Mesendoderm (in vitro differentiated cells): ENCODE measurements around the gene VSIR.

ENCODE experiments used
- DNase-seq: peaks from one replicate; pipeline ENCODE4 v3.0.0; 2013
- H2AK5ac ChIP-seq: 2 replicates; pipeline ENCODE4 v1.6.1; 2013; ENCODE audit warnings: low read length, inconsistent platforms
- H2BK120ac ChIP-seq: 2 replicates; pipeline ENCODE4 v1.6.1; 2013; ENCODE audit warnings: low read depth, mild to moderate bottlenecking, low read length, moderate library complexity, mixed read lengths
- H2BK15ac ChIP-seq: replicated peaks from 2 replicates; pipeline ENCODE4 v1.6.1; 2013; ENCODE audit warnings: low read depth, mild to moderate bottlenecking, moderate library complexity
- H2BK5ac ChIP-seq: 2 replicates; pipeline ENCODE4 v1.6.1; 2013; ENCODE audit warnings: low read length, inconsistent platforms
- H3K18ac ChIP-seq: 2 replicates; pipeline ENCODE4 v1.6.1; 2013; ENCODE audit warnings: mild to moderate bottlenecking, low read length, mixed read lengths
- H3K23ac ChIP-seq: one replicate; pipeline ENCODE4 v1.6.1; 2013; ENCODE audit warnings: low read length
- H3K27ac ChIP-seq: 2 replicates; pipeline ENCODE4 v1.5.1; 2013; ENCODE audit warnings: low read depth, mild to moderate bottlenecking, inconsistent platforms, low read length, moderate library complexity
- H3K27me3 ChIP-seq: 2 replicates; pipeline ENCODE4 v1.6.1; 2013; ENCODE audit warnings: low read length, control low read depth, mild to moderate bottlenecking, inconsistent platforms; ENCODE audit not compliant: insufficient read depth, poor library complexity
- H3K36me3 ChIP-seq: 2 replicates; pipeline ENCODE4 v1.6.1; 2013; ENCODE audit warnings: low read length, inconsistent platforms; ENCODE audit not compliant: control insufficient read depth, insufficient read depth
- H3K4ac ChIP-seq: one replicate; pipeline ENCODE4 v1.6.1; 2013; ENCODE audit warnings: low read depth, mild to moderate bottlenecking, low read length, moderate library complexity
- H3K4me1 ChIP-seq: 2 replicates; pipeline ENCODE4 v1.6.1; 2013; ENCODE audit warnings: low read depth, low read length, inconsistent platforms; ENCODE audit not compliant: control insufficient read depth
- H3K4me2 ChIP-seq: 2 replicates; pipeline ENCODE4 v1.6.1; 2013; ENCODE audit warnings: low read length
- H3K4me3 ChIP-seq: 2 replicates; pipeline ENCODE4 v1.5.1; 2013; ENCODE audit warnings: mild to moderate bottlenecking, low read length
- H3K56ac ChIP-seq: one replicate; pipeline ENCODE4 v1.6.1; 2013; ENCODE audit warnings: low read length
- H3K79me1 ChIP-seq: 2 replicates; pipeline ENCODE4 v1.6.1; 2013; ENCODE audit warnings: low read length, inconsistent platforms
- H3K79me2 ChIP-seq: 2 replicates; pipeline ENCODE4 v1.6.1; 2013; ENCODE audit warnings: mild to moderate bottlenecking, low read length; ENCODE audit not compliant: control insufficient read depth, insufficient read depth
- H3K9ac ChIP-seq: 2 replicates; pipeline ENCODE4 v1.6.1; 2013; ENCODE audit warnings: low read length, inconsistent platforms
- H4K5ac ChIP-seq: one replicate; pipeline ENCODE4 v1.6.1; 2013; ENCODE audit warnings: low read length
- H4K8ac ChIP-seq: one replicate; pipeline ENCODE4 v1.6.1; 2013; ENCODE audit warnings: low read depth, mild to moderate bottlenecking, control low read depth, low read length, moderate library complexity
- WGBS: extraction: QIAGEN DNeasy Blood & Tissue Kit; methylation state at CpG from one replicate; pipeline ENCODE4 v1.1.7; 2013; ENCODE audit warnings: low lambda C conversion rate, missing lambda C conversion rate; ENCODE audit not compliant: insufficient coverage; ENCODE audit errors: extremely low coverage; 5-methylcytosine and 5-hydroxymethylcytosine counted together

Gene VSIR

GRCh38 chr10:71789871-71790270 lies 16.6 kb upstream of the VSIR start:
- H2BK120ac ChIP-seq, result no peak overlapping the region
- H3K79me1 ChIP-seq, result no peaks in the 10 kb centered on the region
- no CpG with 5 or more reads among the region's 10 CpGs for WGBS
- H3K27me3 ChIP-seq, result no peaks in the 10 kb centered on the region
- no peaks in the 10 kb centered on the region for H3K4me1 ChIP-seq
- H3K18ac ChIP-seq, result no peak overlapping the region
- no peak overlapping the region for H3K9ac ChIP-seq
- H3K79me2 ChIP-seq, result no peaks in the 10 kb centered on the region
- no peak overlapping the region for H3K4ac ChIP-seq
- H3K4me2 ChIP-seq, result no peak overlapping the region
- H4K5ac ChIP-seq, result no peak overlapping the region
- no peak overlapping the region for H3K4me3 ChIP-seq
- no peak overlapping the region for H4K8ac ChIP-seq
- no peaks in the 10 kb centered on the region for H3K36me3 ChIP-seq
- DNase-seq, result no peak
- no peak overlapping the region for H2BK5ac ChIP-seq
- no peak overlapping the region for H3K56ac ChIP-seq
- no peak overlapping the region for H3K27ac ChIP-seq
- H3K23ac ChIP-seq, result no peak overlapping the region
- no peak overlapping the region for H2AK5ac ChIP-seq
- no peak overlapping the region for H2BK15ac ChIP-seq

GRCh38 chr10:71788954-71789353 lies 15.6 kb upstream of the VSIR start:
- no peak overlapping the region for H4K8ac ChIP-seq
- H3K9ac ChIP-seq, result no peak overlapping the region
- H3K4ac ChIP-seq, result no peak overlapping the region
- no peaks in the 10 kb centered on the region for H3K79me2 ChIP-seq
- H3K27ac ChIP-seq, result no peak overlapping the region
- H3K4me3 ChIP-seq, result no peak overlapping the region
- no peak overlapping the region for H3K18ac ChIP-seq
- no peak overlapping the region for H2BK15ac ChIP-seq
- H3K23ac ChIP-seq, result no peak overlapping the region
- no CpG with 5 or more reads among the region's 8 CpGs for WGBS
- H4K5ac ChIP-seq, result no peak overlapping the region
- H3K4me2 ChIP-seq, result no peak overlapping the region
- H3K4me1 ChIP-seq, result no peaks in the 10 kb centered on the region
- H3K27me3 ChIP-seq, result no peaks in the 10 kb centered on the region
- no peaks in the 10 kb centered on the region for H3K36me3 ChIP-seq
- H2BK120ac ChIP-seq, result no peak overlapping the region
- no peak for DNase-seq
- no peaks in the 10 kb centered on the region for H3K79me1 ChIP-seq
- H2BK5ac ChIP-seq, result no peak overlapping the region
- H2AK5ac ChIP-seq, result no peak overlapping the region
- H3K56ac ChIP-seq, result no peak overlapping the region

- H2BK120ac ChIP-seq, result no peak overlapping the region
- H3K79me1 ChIP-seq, result no peaks in the 10 kb centered on the region
- no peak overlapping the region for H4K8ac ChIP-seq
- no peak overlapping the region for H3K18ac ChIP-seq
- WGBS, result no CpG with 5 or more reads among the region's 18 CpGs
- H3K27ac ChIP-seq, result no peak overlapping the region
- no peak overlapping the region for H2BK15ac ChIP-seq
- H3K4ac ChIP-seq, result no peak overlapping the region
- no peak overlapping the region for H4K5ac ChIP-seq
- H3K4me1 ChIP-seq, result no peaks in the 10 kb centered on the region
- DNase-seq, result no peak
- H3K36me3 ChIP-seq, result no peaks in the 10 kb centered on the region
- H2BK5ac ChIP-seq, result no peak overlapping the region
- no peaks in the 10 kb centered on the region for H3K79me2 ChIP-seq
- H2AK5ac ChIP-seq, result no peak overlapping the region
- H3K4me3 ChIP-seq, result no peak overlapping the region
- H3K9ac ChIP-seq, result no peak overlapping the region
- no peak overlapping the region for H3K23ac ChIP-seq
- H3K56ac ChIP-seq, result no peak overlapping the region
- H3K4me2 ChIP-seq, result no peak overlapping the region
- H3K27me3 ChIP-seq, result no peaks in the 10 kb centered on the region
Measured at GRCh38 chr10:71784679-71785272, 11.5 kb upstream of the VSIR start.

- Histone ChIP-seq H3K4me3 (no peak overlapping the region), H3K4ac (no peak overlapping the region), H3K36me3 (no peaks in the 10 kb centered on the region), H3K9ac (no peak overlapping the region), H3K18ac (no peak overlapping the region), H2BK5ac (no peak overlapping the region), H3K4me1 (no peaks in the 10 kb centered on the region), H4K8ac (no peak overlapping the region), H3K56ac (no peak overlapping the region), H3K27me3 (no peaks in the 10 kb centered on the region), H2BK15ac (no peak overlapping the region), H3K23ac (no peak overlapping the region), H2AK5ac (no peak overlapping the region), H3K27ac (no peak overlapping the region), H4K5ac (no peak overlapping the region), H2BK120ac (no peak overlapping the region), H3K79me1 (no peaks in the 10 kb centered on the region), H3K79me2 (no peaks in the 10 kb centered on the region), H3K4me2 (no peak overlapping the region)
- WGBS, result no CpG with 5 or more reads among the region's 17 CpGs
- DNase-seq, result no peak
Measured at GRCh38 chr10:71783917-71784678, 10.8 kb upstream of the VSIR start.

- H2BK5ac ChIP-seq, result no peak overlapping the region
- no peak overlapping the region for H3K27ac ChIP-seq
- H3K79me1 ChIP-seq, result no peaks in the 10 kb centered on the region
- no peaks in the 10 kb centered on the region for H3K79me2 ChIP-seq
- no peak overlapping the region for H2BK120ac ChIP-seq
- H3K9ac ChIP-seq, result no peak overlapping the region
- H3K4ac ChIP-seq, result no peak overlapping the region
- no peak overlapping the region for H2BK15ac ChIP-seq
- WGBS, result no CpG with 5 or more reads among the region's 7 CpGs
- no peaks in the 10 kb centered on the region for H3K27me3 ChIP-seq
- no peak overlapping the region for H3K4me3 ChIP-seq
- H3K18ac ChIP-seq, result no peak overlapping the region
- no peaks in the 10 kb centered on the region for H3K4me1 ChIP-seq
- H3K36me3 ChIP-seq, result no peaks in the 10 kb centered on the region
- no peak overlapping the region for H3K4me2 ChIP-seq
- H4K5ac ChIP-seq, result no peak overlapping the region
- no peak for DNase-seq
- H3K23ac ChIP-seq, result no peak overlapping the region
- no peak overlapping the region for H4K8ac ChIP-seq
- H3K56ac ChIP-seq, result no peak overlapping the region
- no peak overlapping the region for H2AK5ac ChIP-seq
Measured at GRCh38 chr10:71782917-71783490, 9.7 kb upstream of the VSIR start.
